HAP-1 (cell line): ENCODE data around the gene IKZF4.

Experiments
- DNase-seq, 2 experiments: peaks; one replicate each; pipeline ENCODE4 v3.0.0-alpha.2; 2016 to 2020; ENCODE audit warnings: low spot score in 2 of 2
- H3K27me3 ChIP-seq: fragments of 250-450 bp; sonication (Bioruptor Pico); 2 replicates; pipeline ENCODE4 v1.5.1; 2020; ENCODE audit warnings: low read depth, mild to moderate bottlenecking, moderate library complexity
- H3K36me3 ChIP-seq: fragments of 250-450 bp; sonication (Bioruptor Pico); replicated peaks from 2 replicates; pipeline ENCODE4 v1.5.1; 2020; ENCODE audit warnings: mild to moderate bottlenecking
- H3K4me1 ChIP-seq: fragments of 250-450 bp; sonication (Bioruptor Pico); 2 replicates; pipeline ENCODE4 v1.5.1; 2020; ENCODE audit warnings: mild to moderate bottlenecking
- H3K4me3 ChIP-seq: fragments of 250-450 bp; sonication (Bioruptor Pico); 2 replicates; pipeline ENCODE4 v1.5.1; 2020; ENCODE audit warnings: mild to moderate bottlenecking, moderate library complexity
- H3K9me3 ChIP-seq: fragments of 250-450 bp; sonication (Bioruptor Pico); 2 replicates; pipeline ENCODE4 v1.5.1; 2020; ENCODE audit warnings: mild to moderate bottlenecking, moderate library complexity
- in situ Hi-C: fragments of 300-500 bp; cut with MboI; formaldehyde crosslinking; loops from 3 replicates; pipeline ENCODE4 v1.14.3; 2020; ENCODE audit warnings: low sequenced_read_pairs, inconsistent platforms, mixed read lengths

The IKZF4 gene

DNA sequence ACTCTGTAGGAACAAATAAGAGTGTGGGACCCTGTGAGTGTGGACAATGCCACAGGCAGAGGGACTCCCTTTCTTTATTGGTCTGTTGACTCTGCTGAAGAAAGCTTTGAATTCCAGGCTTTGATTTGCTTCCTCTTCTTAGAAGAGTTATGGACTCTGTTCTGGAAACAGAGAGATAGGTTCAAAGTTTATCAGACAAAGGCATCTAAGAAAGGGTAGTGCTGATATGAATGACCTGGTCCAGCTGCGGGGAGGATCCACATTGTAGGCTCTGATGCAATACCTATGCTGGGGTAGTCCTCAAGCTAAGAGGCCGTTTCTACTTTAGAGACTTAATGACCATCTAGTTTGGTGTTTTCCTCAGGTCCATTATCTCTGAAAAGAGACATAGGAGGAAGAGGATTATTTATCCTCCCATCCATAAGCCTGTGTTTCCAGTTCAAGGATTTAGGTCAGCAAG is 10.7 kb upstream of the IKZF4 start:
- no peak for DNase-seq
- in situ Hi-C loops, result no loop called here

DNA sequence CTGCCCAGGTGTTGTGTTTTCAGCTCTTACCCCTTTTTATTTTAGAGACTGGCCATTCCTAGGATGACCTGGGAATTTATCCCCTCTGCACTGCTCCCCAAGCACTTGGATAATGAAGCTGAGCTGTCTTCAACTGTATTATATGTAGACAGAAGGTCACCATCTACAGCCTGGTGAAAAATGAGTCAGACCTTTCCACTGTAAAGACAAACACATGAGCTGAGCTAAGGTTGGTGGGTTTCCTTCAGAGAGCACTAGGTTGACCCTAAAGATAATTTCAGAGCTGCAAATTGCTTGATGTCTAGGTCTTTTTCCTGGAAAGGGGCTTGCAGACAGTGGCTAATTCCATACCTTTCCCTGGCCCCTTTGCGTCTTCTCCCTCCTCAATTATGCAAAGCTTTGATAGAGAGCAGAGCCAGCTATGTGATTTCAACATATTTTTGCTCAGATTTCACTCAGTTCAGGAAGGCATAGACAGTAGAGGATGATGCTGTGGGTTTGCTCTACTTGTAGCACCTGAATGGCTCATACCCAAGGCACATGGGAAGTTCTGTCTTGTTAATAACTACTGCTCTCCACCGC is 9.2 kb upstream of the IKZF4 start:
- H3K9me3 ChIP-seq, result no peaks in the 10 kb centered on the region
- H3K36me3 ChIP-seq, result no peaks in the 10 kb centered on the region
- DNase-seq, result no peak
- no peaks in the 10 kb centered on the region for H3K27me3 ChIP-seq
- H3K4me3 ChIP-seq, result no peak overlapping the region
- in situ Hi-C loops, result no loop called here
- peaks cover 4% of the 10 kb centered on the region for H3K4me1 ChIP-seq

More for the DNA sequence above, 10.7 kb upstream of the IKZF4 start:
- Histone ChIP-seq H3K36me3 (no peaks in the 10 kb centered on the region), H3K27me3 (no peaks in the 10 kb centered on the region), H3K4me3 (no peak overlapping the region), H3K9me3 (no peaks in the 10 kb centered on the region), H3K4me1 (peaks cover 4% of the 10 kb centered on the region)

DNA sequence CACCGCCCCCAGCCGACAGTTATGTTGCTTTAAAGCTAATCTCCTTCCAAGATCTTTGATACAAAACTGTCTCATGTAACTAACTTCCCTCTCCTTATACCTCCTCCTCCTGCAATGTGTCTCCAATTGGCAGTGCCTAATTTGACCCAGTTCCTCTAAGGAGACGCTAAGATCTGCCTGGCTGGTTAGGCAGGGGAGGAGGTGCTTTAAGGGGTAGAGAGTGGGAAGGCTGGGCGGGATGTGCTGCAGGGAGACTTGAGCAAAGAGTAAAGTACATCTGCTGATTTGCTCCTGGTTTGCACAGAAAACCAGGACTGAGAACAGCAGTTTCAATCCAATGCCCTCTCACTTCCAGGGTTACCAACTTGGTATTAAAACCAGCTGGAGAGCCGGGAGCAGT is 7.4 kb upstream of the IKZF4 start:
- no peak overlapping the region for H3K4me3 ChIP-seq
- in situ Hi-C loops, result no loop called here

DNA sequence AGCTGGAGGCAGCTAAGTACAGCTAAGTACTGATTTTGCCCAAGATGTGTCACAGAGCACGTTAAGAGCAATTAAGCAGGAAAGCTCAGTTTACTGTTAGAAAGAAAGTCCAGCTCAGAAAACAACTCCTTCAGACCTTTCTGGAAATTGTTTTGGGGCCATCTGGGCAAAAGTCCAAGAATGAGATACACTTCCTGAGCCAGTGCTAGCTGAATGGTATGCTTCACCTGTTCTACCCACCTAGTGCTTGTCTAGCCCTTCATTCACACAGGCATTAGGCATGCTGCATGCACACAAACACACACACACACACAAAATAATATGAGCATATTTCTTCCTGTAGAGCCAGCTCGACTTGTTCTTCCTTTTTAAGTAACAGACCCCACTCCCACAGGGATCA is 6.6 kb upstream of the IKZF4 start:
- no peaks in the 10 kb centered on the region for H3K4me1 ChIP-seq
- in situ Hi-C loops, result no loop called here
- DNase-seq, result no peak

More for the DNA sequence above, 7.4 kb upstream of the IKZF4 start:
- Histone ChIP-seq H3K9me3 (no peaks in the 10 kb centered on the region), H3K27me3 (no peaks in the 10 kb centered on the region), H3K36me3 (no peaks in the 10 kb centered on the region), H3K4me1 (no peaks in the 10 kb centered on the region)
- no peak for DNase-seq

DNA sequence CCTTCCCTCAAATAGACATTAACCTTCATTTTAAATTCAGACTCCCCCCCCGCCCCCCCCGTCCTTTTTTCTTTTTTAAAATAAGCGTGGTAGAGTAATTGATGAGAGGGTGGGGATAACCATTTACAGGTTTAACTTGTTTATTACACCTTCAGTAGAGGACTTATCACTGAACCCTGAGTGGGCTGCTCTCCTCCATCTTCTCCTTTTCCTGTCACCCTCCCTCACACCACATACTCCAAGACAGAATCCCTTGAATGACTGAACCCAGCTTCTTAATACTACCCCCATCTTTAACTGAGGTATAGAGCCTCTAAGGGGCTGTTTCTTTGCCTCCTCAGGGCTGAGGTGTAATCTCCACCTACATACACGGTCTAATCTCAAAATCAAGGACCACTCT is 3.7 kb upstream of the IKZF4 start:
- DNase-seq, result no peak
- Histone ChIP-seq H3K4me1 (no peaks in the 10 kb centered on the region), H3K9me3 (no peaks in the 10 kb centered on the region), H3K4me3 (no peak overlapping the region), H3K27me3 (no peaks in the 10 kb centered on the region), H3K36me3 (no peaks in the 10 kb centered on the region)
- in situ Hi-C loops, result no loop called here

More for the DNA sequence above, 6.6 kb upstream of the IKZF4 start:
- H3K36me3 ChIP-seq, result no peaks in the 10 kb centered on the region
- H3K4me3 ChIP-seq, result no peak overlapping the region
- H3K9me3 ChIP-seq, result no peaks in the 10 kb centered on the region
- H3K27me3 ChIP-seq, result no peaks in the 10 kb centered on the region

DNA sequence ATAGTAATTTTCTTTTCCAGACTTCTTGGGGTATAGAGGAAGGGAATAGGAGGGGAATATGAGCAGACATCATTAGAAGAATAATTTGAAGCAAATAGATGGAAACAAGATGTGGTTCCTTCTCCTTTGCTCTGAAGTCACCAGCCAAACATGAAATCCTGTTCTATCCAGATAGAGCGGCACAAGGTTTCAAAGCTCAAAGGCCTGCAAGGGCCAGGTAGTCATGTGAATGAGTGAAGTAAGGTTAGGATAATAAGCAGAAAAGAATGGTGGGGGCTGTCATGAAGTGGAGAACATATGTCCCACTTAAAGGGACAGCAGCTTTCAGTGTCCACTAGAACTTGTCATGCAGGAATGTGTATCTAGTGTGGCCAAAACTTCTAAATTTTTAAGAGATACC is 2.5 kb upstream of the IKZF4 start:
- H3K27me3 ChIP-seq, result no peaks in the 10 kb centered on the region
- H3K4me3 ChIP-seq, result no peak overlapping the region
- no peaks in the 10 kb centered on the region for H3K36me3 ChIP-seq
- no peak for DNase-seq
- no peaks in the 10 kb centered on the region for H3K4me1 ChIP-seq
- in situ Hi-C loops, result no loop called here
- no peaks in the 10 kb centered on the region for H3K9me3 ChIP-seq

DNA sequence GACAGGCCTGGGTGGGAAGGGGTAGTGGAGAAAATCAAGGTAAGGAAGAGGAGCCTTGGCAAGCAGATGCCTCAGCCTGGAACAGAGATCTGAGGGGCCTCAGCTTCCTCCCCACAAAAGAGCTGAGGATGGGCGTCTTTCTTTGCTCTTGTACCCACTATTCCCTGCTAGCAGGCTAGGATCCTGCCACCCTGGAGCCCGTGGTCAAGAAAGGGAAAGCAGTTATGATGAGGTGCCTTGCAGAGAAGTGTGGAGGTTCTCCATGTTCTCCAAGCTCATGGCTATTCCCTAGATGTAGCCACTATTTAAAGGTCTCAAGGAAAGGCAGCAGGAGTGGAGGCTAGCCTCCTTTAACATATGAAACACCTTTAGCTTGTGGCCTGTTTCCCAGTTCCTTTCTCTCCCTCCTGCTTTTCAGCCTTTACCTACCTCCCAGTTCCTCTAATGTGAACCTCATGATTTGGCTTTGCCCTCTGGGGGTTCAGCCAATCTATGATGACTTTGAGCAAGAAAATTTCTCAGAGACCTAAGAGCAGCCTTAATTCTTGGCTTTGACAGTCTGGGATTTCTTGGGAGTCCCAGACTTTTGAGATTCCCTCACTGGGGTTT is 1.1 kb downstream of the IKZF4 start:
- Histone ChIP-seq H3K27me3 (no peaks in the 10 kb centered on the region), H3K4me1 (no peaks in the 10 kb centered on the region), H3K36me3 (no peaks in the 10 kb centered on the region), H3K4me3 (no peak overlapping the region), H3K9me3 (no peaks in the 10 kb centered on the region)
- in situ Hi-C loops, result no loop called here
- no peak for DNase-seq

DNA sequence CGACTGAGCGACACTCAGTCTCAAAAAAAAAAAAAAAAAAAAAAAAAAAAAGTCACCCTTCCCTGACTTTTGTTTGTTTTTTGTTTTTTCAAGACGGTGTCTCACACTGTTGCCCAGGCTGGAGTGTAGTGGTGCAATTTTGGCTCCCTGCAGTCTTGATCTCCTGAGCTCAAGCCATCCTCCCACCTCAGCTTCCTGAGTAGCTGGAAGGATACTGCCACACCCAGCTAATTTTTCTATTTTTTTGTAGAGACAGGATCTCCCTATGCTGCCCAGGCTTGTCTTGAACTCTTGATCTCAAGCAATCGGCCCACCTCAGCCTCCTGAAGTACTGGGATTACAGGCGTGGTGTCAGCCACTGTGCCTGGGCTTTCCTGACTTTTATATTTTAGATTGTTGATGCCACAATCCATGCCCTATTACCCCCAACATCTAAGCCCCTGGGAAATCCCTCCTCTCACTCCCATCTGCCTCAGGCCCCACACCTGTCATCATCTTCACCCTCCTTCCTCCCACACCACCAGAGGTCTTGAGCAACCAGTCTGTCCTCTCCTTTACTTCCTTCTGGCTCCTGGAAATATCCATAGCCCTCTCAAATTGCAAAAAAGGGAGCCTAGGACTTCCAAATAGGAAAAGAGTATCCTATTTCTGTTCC is 7.8 kb downstream of the IKZF4 start:
- no peak for DNase-seq
- no peaks in the 10 kb centered on the region for H3K36me3 ChIP-seq
- no peaks in the 10 kb centered on the region for H3K9me3 ChIP-seq
- H3K27me3 ChIP-seq, result no peaks in the 10 kb centered on the region
- in situ Hi-C loops, result no loop called here
- no peaks in the 10 kb centered on the region for H3K4me1 ChIP-seq
- H3K4me3 ChIP-seq, result no peak overlapping the region

DNA sequence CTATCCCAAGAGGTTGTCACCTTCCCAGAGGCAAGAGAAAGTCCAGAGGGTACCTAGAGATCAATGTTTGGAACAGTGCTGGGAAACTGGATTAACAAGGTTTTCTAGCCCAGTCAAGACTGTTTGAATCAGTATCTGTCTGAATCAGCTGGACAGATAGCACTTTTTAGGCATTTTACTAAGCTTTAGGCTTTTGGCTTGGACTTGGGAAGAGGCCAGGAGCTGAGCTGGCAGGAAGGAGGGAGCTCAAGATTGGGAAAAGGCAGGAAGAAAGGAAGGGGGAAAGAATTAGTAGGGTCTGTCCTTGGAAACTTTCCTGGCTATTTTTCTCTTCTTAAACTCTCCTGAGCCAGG is 8.3 kb downstream of the IKZF4 start:
- Histone ChIP-seq H3K4me3 (no peak overlapping the region), H3K36me3 (no peaks in the 10 kb centered on the region), H3K9me3 (no peaks in the 10 kb centered on the region), H3K4me1 (no peaks in the 10 kb centered on the region), H3K27me3 (no peaks in the 10 kb centered on the region)
- in situ Hi-C loops, result no loop called here
- no peak for DNase-seq

DNA sequence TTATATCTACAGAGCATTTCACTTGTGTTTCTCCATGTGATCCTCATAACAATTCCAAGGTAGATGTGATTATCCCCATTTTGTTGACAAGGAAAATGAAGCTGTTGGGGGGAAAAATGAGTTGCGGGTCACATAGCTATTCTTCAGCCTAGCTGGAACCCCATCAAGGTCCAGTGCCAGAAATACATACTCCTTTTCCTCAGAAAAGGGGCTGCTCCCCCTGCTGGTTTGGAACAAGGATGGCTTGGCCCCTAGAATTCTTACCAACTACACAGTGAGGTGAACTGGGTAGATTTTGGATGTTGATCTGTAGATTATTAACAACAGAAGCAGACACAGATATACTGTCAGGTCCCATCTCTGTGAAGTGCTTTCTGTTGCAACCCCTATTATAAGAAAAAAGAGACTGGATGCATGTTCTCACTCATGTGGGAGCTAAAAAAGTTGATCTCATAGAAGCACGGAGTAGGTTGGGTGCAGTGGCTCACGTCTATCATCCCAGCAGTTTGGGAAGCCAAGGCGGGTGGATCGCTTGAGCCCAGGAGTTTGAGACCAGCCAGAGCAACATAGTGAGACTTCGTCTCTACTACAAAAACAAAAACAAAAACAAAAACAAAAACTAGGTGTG is 8.9 kb downstream of the IKZF4 start:
- peak; percentile 49 to 64 for DNase-seq
- H3K4me3 ChIP-seq, result no peak overlapping the region
- H3K27me3 ChIP-seq, result no peaks in the 10 kb centered on the region
- H3K9me3 ChIP-seq, result no peaks in the 10 kb centered on the region
- no peaks in the 10 kb centered on the region; the same call in 1 of the 2 replicates for H3K36me3 ChIP-seq
- H3K4me1 ChIP-seq, result no peaks in the 10 kb centered on the region
- in situ Hi-C loops, result no loop called here

DNA sequence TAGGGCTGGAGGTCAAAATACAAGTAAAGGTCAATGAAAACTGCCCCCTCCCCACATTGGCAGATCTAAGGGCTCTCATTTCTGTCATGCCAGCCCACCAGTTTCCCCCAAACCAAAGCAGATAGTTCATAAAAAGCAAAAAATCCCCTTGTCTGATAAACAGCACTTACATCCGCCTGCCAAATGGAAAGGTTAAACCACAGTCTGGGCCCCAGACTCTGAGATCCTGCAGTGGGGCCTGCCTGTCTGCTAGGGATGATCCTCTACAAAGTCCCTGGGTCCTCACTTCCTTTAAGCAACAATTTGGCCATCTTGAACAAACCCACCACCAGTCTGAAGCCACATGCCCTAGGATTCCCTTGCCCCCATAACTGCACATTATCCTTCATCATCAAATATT is 11.1 kb downstream of the IKZF4 start:
- Histone ChIP-seq H3K4me1 (no peaks in the 10 kb centered on the region), H3K36me3 (no peaks in the 10 kb centered on the region; the same call in 1 of the 2 replicates), H3K4me3 (no peak overlapping the region), H3K27me3 (no peaks in the 10 kb centered on the region), H3K9me3 (no peaks in the 10 kb centered on the region)
- in situ Hi-C loops, result no loop called here
- DNase-seq, result no peak

DNA sequence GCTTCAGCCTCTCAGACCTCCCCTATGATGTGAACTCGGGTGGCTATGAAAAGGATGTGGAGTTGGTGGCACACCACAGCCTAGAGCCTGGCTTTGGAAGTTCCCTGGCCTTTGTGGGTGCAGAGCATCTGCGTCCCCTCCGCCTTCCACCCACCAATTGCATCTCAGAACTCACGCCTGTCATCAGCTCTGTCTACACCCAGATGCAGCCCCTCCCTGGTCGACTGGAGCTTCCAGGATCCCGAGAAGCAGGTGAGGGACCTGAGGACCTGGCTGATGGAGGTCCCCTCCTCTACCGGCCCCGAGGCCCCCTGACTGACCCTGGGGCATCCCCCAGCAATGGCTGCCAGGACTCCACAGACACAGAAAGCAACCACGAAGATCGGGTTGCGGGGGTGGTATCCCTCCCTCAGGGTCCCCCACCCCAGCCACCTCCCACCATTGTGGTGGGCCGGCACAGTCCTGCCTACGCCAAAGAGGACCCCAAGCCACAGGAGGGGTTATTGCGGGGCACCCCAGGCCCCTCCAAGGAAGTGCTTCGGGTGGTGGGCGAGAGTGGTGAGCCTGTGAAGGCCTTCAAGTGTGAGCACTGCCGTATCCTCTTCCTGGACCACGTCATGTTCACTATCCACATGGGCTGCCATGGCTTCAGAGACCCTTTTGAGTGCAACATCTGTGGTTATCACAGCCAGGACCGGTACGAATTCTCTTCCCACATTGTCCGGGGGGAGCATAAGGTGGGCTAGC is 13.9 kb downstream of the IKZF4 start:
- in situ Hi-C loops, result no loop called here
- H3K36me3 ChIP-seq, result no peaks in the 10 kb centered on the region; the same call in 1 of the 2 replicates
- no peak overlapping the region for H3K4me3 ChIP-seq
- no peak for DNase-seq
- H3K27me3 ChIP-seq, result no peaks in the 10 kb centered on the region
- H3K4me1 ChIP-seq, result no peaks in the 10 kb centered on the region
- H3K9me3 ChIP-seq, result no peaks in the 10 kb centered on the region

DNA sequence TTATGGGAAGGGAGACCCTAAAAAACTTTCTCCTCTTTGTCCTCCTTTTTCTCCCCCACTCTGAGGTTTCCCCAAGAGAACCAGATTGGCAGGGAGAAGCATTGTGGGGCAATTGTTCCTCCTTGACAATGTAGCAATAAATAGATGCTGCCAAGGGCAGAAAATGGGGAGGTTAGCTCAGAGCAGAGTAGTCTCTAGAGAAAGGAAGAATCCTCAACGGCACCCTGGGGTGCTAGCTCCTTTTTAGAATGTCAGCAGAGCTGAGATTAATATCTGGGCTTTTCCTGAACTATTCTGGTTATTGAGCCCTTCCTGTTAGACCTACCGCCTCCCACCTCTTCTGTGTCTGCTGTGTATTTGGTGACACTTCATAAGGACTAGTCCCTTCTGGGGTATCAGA is 16.3 kb downstream of the IKZF4 start:
- H3K4me1 ChIP-seq, result peaks cover 7% of the 10 kb centered on the region
- H3K36me3 ChIP-seq, result peaks cover 3% of the 10 kb centered on the region
- H3K4me3 ChIP-seq, result no peak overlapping the region
- no peak for DNase-seq
- no peaks in the 10 kb centered on the region for H3K9me3 ChIP-seq
- in situ Hi-C loops, result no loop called here
- no peaks in the 10 kb centered on the region for H3K27me3 ChIP-seq
